Epithelial cell of alveolus of lung (primary cell): ENCODE results near the gene ISL1. TPM values are rescaled to one million over a fixed set of nuclear protein-coding genes. Genes with fewer than 3 reads are reported as not detected.

Experiments used
- total RNA-seq: library from RNA; depleted of rRNA; stranded (reverse); fragments of >200 nt; gene quantifications from 2 replicates; pipeline ENCODE4 v1.2.1, GENCODE V29; 2015

Gene ISL1
- not detected in 2 replicates for total RNA-seq

GRCh38 chr5:51383131-51384121, at the start of gene ISL1:
Gene ISL1, plus strand, starts transcription at chr5:51383448. Its CDS starts 224 bp downstream, at chr5:51383672.

